HL-60 (cell line): ENCODE data around the gene GCKR.

Experiments
- GABPA ChIP-seq: IDR thresholded peaks from 2 replicates; pipeline ENCODE4 v1.6.1; 2012; ENCODE audit warnings: low read depth
- POLR2AphosphoS5 ChIP-seq: IDR thresholded peaks from 2 replicates; pipeline ENCODE4 v1.6.1; 2012; ENCODE audit warnings: low read depth
- TF ChIP-seq, protein P1 (sequence below): IDR thresholded peaks from one replicate; pipeline ENCODE4 v1.5.1; 2011; ENCODE audit warnings: low read length, control low read depth, inconsistent platforms; ENCODE audit not compliant: insufficient read depth
- TF ChIP-seq, protein P2 (sequence below): IDR thresholded peaks from 2 replicates; pipeline ENCODE4 v1.6.1; 2012; ENCODE audit warnings: low read depth; ENCODE audit not compliant: insufficient replicate concordance

DNA sequence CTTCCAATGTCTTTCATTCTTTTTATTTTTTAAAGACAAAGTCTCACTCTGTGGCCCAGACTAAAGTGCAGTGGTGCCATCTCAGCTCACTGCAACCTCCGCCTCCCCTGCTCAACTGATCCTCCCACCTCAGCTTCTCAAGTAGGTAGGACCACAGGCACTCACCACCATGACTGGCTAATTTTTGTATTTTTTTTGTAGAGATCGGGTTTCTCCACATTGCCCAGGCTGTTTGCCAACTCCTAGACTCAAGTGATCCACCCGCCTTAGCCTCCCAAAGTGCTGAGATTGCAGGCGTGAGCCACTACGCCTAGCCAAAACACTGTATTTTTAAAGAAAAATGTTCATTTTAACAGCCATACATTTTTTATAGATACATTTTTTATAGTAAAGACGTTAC is 12.7 kb downstream of the GCKR start:
- TF ChIP-seq, protein P1, sequence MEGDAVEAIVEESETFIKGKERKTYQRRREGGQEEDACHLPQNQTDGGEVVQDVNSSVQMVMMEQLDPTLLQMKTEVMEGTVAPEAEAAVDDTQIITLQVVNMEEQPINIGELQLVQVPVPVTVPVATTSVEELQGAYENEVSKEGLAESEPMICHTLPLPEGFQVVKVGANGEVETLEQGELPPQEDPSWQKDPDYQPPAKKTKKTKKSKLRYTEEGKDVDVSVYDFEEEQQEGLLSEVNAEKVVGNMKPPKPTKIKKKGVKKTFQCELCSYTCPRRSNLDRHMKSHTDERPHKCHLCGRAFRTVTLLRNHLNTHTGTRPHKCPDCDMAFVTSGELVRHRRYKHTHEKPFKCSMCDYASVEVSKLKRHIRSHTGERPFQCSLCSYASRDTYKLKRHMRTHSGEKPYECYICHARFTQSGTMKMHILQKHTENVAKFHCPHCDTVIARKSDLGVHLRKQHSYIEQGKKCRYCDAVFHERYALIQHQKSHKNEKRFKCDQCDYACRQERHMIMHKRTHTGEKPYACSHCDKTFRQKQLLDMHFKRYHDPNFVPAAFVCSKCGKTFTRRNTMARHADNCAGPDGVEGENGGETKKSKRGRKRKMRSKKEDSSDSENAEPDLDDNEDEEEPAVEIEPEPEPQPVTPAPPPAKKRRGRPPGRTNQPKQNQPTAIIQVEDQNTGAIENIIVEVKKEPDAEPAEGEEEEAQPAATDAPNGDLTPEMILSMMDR: no peak
- TF ChIP-seq POLR2AphosphoS5 (no peak), GABPA (no peak)
- TF ChIP-seq, protein P2, sequence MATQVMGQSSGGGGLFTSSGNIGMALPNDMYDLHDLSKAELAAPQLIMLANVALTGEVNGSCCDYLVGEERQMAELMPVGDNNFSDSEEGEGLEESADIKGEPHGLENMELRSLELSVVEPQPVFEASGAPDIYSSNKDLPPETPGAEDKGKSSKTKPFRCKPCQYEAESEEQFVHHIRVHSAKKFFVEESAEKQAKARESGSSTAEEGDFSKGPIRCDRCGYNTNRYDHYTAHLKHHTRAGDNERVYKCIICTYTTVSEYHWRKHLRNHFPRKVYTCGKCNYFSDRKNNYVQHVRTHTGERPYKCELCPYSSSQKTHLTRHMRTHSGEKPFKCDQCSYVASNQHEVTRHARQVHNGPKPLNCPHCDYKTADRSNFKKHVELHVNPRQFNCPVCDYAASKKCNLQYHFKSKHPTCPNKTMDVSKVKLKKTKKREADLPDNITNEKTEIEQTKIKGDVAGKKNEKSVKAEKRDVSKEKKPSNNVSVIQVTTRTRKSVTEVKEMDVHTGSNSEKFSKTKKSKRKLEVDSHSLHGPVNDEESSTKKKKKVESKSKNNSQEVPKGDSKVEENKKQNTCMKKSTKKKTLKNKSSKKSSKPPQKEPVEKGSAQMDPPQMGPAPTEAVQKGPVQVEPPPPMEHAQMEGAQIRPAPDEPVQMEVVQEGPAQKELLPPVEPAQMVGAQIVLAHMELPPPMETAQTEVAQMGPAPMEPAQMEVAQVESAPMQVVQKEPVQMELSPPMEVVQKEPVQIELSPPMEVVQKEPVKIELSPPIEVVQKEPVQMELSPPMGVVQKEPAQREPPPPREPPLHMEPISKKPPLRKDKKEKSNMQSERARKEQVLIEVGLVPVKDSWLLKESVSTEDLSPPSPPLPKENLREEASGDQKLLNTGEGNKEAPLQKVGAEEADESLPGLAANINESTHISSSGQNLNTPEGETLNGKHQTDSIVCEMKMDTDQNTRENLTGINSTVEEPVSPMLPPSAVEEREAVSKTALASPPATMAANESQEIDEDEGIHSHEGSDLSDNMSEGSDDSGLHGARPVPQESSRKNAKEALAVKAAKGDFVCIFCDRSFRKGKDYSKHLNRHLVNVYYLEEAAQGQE: no peak
